Peyer's patch (tissue), 4 donors: ENCODE data around the gene CACHD1.

Experiments
- POLR2A ChIP-seq, 2 donors: fragments of 450-650 bp; IDR thresholded peaks; one replicate each; pipeline ENCODE4 v1.5.1; 2017; ENCODE audit warnings: antibody characterized with exemption in 2 of 2, mild to moderate bottlenecking in 2 of 2, moderate library complexity in 2 of 2
- TF ChIP-seq, protein P1 (sequence below), 6 experiments: fragments of 450-650 bp in 4 of 6; fragments of 200-600 bp in 2 of 6; sonication (generic) in 1 of 6; IDR thresholded peaks; one replicate each; pipeline ENCODE4 v1.5.1; 2017 to 2019; ENCODE audit warnings: antibody characterized with exemption in 6 of 6, mild to moderate bottlenecking in 3 of 6, moderate library complexity in 1 of 6

DNA sequence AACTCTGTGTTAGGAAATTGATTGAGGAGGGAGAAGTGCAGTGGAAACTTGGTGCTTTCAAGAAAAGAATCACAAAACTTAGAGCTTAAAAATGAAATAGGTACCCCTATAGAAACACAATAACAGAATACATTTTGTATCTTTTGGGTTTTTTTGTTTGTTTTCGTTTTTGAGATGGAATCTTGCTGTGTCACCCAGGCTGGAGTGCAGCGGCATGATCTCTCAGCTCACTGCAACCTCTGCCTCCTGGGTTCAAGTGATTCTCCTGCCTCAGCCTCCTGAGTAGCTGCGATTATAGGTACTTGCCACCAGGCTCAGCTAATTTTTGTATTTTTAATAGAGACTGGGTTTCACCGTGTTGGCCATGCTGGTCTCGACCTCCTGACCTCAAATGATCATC, 223.5 kb downstream of the CACHD1 start:
- TF ChIP-seq, protein P1, sequence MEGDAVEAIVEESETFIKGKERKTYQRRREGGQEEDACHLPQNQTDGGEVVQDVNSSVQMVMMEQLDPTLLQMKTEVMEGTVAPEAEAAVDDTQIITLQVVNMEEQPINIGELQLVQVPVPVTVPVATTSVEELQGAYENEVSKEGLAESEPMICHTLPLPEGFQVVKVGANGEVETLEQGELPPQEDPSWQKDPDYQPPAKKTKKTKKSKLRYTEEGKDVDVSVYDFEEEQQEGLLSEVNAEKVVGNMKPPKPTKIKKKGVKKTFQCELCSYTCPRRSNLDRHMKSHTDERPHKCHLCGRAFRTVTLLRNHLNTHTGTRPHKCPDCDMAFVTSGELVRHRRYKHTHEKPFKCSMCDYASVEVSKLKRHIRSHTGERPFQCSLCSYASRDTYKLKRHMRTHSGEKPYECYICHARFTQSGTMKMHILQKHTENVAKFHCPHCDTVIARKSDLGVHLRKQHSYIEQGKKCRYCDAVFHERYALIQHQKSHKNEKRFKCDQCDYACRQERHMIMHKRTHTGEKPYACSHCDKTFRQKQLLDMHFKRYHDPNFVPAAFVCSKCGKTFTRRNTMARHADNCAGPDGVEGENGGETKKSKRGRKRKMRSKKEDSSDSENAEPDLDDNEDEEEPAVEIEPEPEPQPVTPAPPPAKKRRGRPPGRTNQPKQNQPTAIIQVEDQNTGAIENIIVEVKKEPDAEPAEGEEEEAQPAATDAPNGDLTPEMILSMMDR (IDR thresholded peaks at IDR 0.05): no peak
- TF ChIP-seq POLR2A (IDR thresholded peaks at IDR 0.05): no peak
